GM12878 (cell line): Measurements from ENCODE around the gene RAB22A. TPM values are rescaled to one million over a fixed set of nuclear protein-coding genes. Genes with fewer than 3 reads are reported as not detected.

ENCODE experiments used
- ATAC-seq: fragments of 200-7000 bp; cut with Tn5 transposase; 3 replicates; pipeline ENCODE4 v1.9.1; 2020; ENCODE audit warnings: mild to moderate bottlenecking, moderate library complexity
- BruUV-seq: library from RNA; stranded (reverse); fragments of 400-500 nt; replicated peaks from 2 replicates; lab custom pipeline; 2021; lab: Mats Ljungman, UMichigan
- CTCF ChIA-PET: fragments of 300-600 bp; sonication (Branson Sonifier 250); formaldehyde crosslinking; extraction: SDS; loops from one replicate; lab custom pipeline; 2021; ENCODE audit warnings: inconsistent platforms; lab: Yijun Ruan, JAX
- POLR2A ChIA-PET: fragments of 350-600 bp; formaldehyde crosslinking; extraction: SDS; loops from one replicate; lab custom pipeline; 2021; ENCODE audit warnings: inconsistent platforms; lab: Charles Lee
- RAD21 ChIA-PET: fragments of 300-600 bp; sonication (Branson Sonifier 250); formaldehyde crosslinking; loops from one replicate; lab custom pipeline; 2023; ENCODE audit warnings: antibody characterized with exemption; ENCODE audit not compliant: unreplicated experiment; lab: Charles Lee
- SMC1A ChIA-PET: fragments of 300-600 bp; sonication (Branson Sonifier 250); formaldehyde crosslinking; loops from one replicate; lab custom pipeline; 2023; ENCODE audit not compliant: unreplicated experiment, uncharacterized antibody; lab: Charles Lee
- DNase-seq: peaks from one replicate; pipeline ENCODE4 v3.0.0-alpha.2; 2011; ENCODE audit warnings: low read depth, low spot score
- FAIRE-seq: peaks from 3 replicates; lab custom pipeline; 2011; peaks lifted over from hg19 to GRCh38; lab: Jason Lieb, UNC
- H2AFZ ChIP-seq: 2 replicates; pipeline ENCODE4 v1.6.0; 2011; ENCODE audit warnings: low read depth, low read length, control low read depth; ENCODE audit not compliant: control insufficient read depth
- H3K27ac ChIP-seq: 2 replicates; pipeline ENCODE4 v1.5.1; 2011; ENCODE audit warnings: control low read depth; ENCODE audit not compliant: control insufficient read depth, insufficient read depth
- H3K27me3 ChIP-seq, 2 experiments: replicated peaks in 1 of 2; 2 replicates each; pipeline versions ENCODE4 v1.6.0 to v1.6.1; 2011; ENCODE audit warnings: low read length in 1 of 2; ENCODE audit not compliant: control insufficient read depth in 2 of 2, insufficient read depth in 2 of 2
- H3K36me3 ChIP-seq, 2 experiments: 2 replicates each; pipeline ENCODE4 v1.5.1; 2011; ENCODE audit warnings: low read length in 1 of 2; ENCODE audit not compliant: control insufficient read depth in 2 of 2, insufficient read depth in 2 of 2
- H3K4me1 ChIP-seq: 2 replicates; pipeline ENCODE4 v1.6.1; 2011; ENCODE audit warnings: mild to moderate bottlenecking, low read length, moderate library complexity, mixed read lengths; ENCODE audit not compliant: control insufficient read depth, insufficient read depth
- H3K4me2 ChIP-seq: 2 replicates; pipeline ENCODE4 v1.6.0; 2011; ENCODE audit warnings: control low read depth; ENCODE audit not compliant: control insufficient read depth, insufficient read depth
- H3K4me3 ChIP-seq: fragments of 200-600 bp; sonication (generic); 2 replicates; pipeline ENCODE4 v1.5.1; 2016
- H3K79me2 ChIP-seq: 2 replicates; pipeline ENCODE4 v1.6.0; 2011; ENCODE audit warnings: low read length; ENCODE audit not compliant: control insufficient read depth, insufficient read depth
- H3K9ac ChIP-seq: 2 replicates; pipeline ENCODE4 v1.8.0; 2011; ENCODE audit warnings: low read length, control low read depth, mixed read lengths; ENCODE audit not compliant: control insufficient read depth, insufficient read depth
- H3K9me3 ChIP-seq: replicated peaks from 3 replicates; pipeline ENCODE4 v1.5.1; 2011; ENCODE audit warnings: mild to moderate bottlenecking, low read length; ENCODE audit not compliant: control insufficient read depth, insufficient read depth
- H4K20me1 ChIP-seq: 2 replicates; pipeline ENCODE4 v1.6.0; 2011; ENCODE audit not compliant: control insufficient read depth, insufficient read depth
- BRCA1 ChIP-seq: IDR thresholded peaks from 2 replicates; pipeline ENCODE4 v1.6.1; 2011; ENCODE audit warnings: low read depth, low read length, improper control_type of control experiment
- EED ChIP-seq: sonication (generic); IDR thresholded peaks from 2 replicates; pipeline ENCODE4 v1.6.1; 2016; ENCODE audit warnings: antibody characterized with exemption, low read depth
- HDGF ChIP-seq: fragments of 450-650 bp; IDR thresholded peaks from 2 replicates; pipeline ENCODE4 v1.6.1; 2016; ENCODE audit warnings: antibody characterized with exemption
- NFYB ChIP-seq: IDR thresholded peaks from 2 replicates; pipeline ENCODE4 v1.6.1; 2011; ENCODE audit warnings: low read depth, mild to moderate bottlenecking, low read length, improper control_type of control experiment, moderate library complexity; ENCODE audit not compliant: insufficient read depth
- NRF1 ChIP-seq: conservative IDR thresholded peaks from 2 replicates; pipeline ENCODE4 v1.6.1; 2011; ENCODE audit warnings: mild to moderate bottlenecking, low read depth, low read length, improper control_type of control experiment
- SREBF1 ChIP-seq: IDR thresholded peaks from 2 replicates; pipeline ENCODE4 v1.6.1; 2012; ENCODE audit warnings: mild to moderate bottlenecking, low read length
- ZNF207 ChIP-seq: fragments of 450-650 bp; IDR thresholded peaks from 2 replicates; pipeline ENCODE4 v1.6.1; 2014; ENCODE audit warnings: antibody characterized with exemption, mild to moderate bottlenecking, borderline replicate concordance
- ZNF217 ChIP-seq: fragments of 450-650 bp; IDR thresholded peaks from 2 replicates; pipeline ENCODE4 v1.6.1; 2017; ENCODE audit warnings: antibody characterized with exemption, mild to moderate bottlenecking
- WGBS: methylation state at CpG from one replicate; pipeline ENCODE4 v1.1.6; 2016; ENCODE audit warnings: low lambda C conversion rate; ENCODE audit not compliant: insufficient replicate concordance, insufficient coverage; ENCODE audit errors: missing lambda C conversion rate; 5-methylcytosine and 5-hydroxymethylcytosine counted together
- in situ Hi-C: fragments of 300-500 bp; cut with MboI; formaldehyde crosslinking; loops from 9 replicates; pipeline ENCODE4 v1.14.3; 2018; ENCODE audit warnings: mixed read lengths
- intact Hi-C: fragments of 100-400 bp; cut with micrococcal nuclease; formaldehyde crosslinking; loops from one replicate; pipeline ENCODE4 v1.14.2; 2022; ENCODE audit not compliant: unreplicated experiment
- polyA plus RNA-seq, 11 experiments: library from polyadenylated mRNA; depleted of rRNA in 4 of 11; unstranded in 6 of 11; stranded (reverse) in 5 of 11; fragments of >200 nt; fragmentation: Nextera tagmentation in 4 of 11; fragmentation: Illumina TruSeq in 1 of 11; extraction: Ambion mirVana in 4 of 11; extraction: Trizol in 1 of 11; gene quantifications; 1 replicate in 1 of 11; 2 replicates in 10 of 11; pipeline versions ENCODE4 v1.2.1 to v1.2.3, GENCODE V29; 2011 to 2016; ENCODE audit warnings: inconsistent platforms in 2 of 11, missing spikeins in 2 of 11, low read depth in 1 of 11
- total RNA-seq, 4 experiments: library from RNA; depleted of rRNA in 3 of 4; stranded (reverse); fragments of >200 nt in 3 of 4; fragmentation: Illumina TruSeq in 1 of 4; extraction: Trizol in 1 of 4; gene quantifications; 2 replicates each; pipeline versions ENCODE4 v1.2.1 to v1.2.3, GENCODE V29; 2013 to 2021
- TF ChIP-seq, protein P1 (sequence below): IDR thresholded peaks from 2 replicates; pipeline ENCODE4 v1.6.1; 2012; ENCODE audit warnings: low read length, inconsistent platforms
- TF ChIP-seq, protein P2 (sequence below): fragments of 450-650 bp; IDR thresholded peaks from 2 replicates; pipeline ENCODE4 v1.6.1; 2017; ENCODE audit warnings: borderline replicate concordance
- TF ChIP-seq, protein P3 (sequence below): IDR thresholded peaks from 2 replicates; pipeline ENCODE4 v1.6.1; 2012; ENCODE audit warnings: low read depth, low read length, improper control_type of control experiment

RAB22A gene
- total and polyA plus RNA-seq, 10 of the 15 experiments (the other 5 are each of a cell fraction or from before 2014, with no cell fraction given), result 2.7 to 12.0 (median 10.0) TPM

DNA sequence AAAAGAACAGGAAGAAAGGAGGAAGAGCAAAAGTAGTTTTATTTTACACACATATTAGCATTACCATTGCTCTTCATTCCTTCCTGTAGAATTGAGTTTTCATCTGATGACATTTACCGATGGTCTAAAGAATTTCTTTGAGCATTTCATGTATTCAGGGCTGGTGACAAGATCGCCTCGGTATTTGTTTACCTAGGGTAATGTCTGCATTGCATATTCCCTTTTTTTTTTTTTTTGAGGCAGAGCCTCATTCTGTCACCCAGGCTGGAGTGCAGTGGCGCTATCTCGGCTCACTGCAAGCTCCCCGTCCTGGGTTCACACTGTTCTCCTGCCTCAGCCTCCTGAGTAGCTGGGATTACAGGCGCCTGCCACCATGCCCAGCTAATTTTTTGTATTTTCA is 19.3 kb downstream of the RAB22A start:
- Histone ChIP-seq H3K4me3 (no peak overlapping the region), H3K9ac (no peak overlapping the region), H3K36me3 (peaks cover 2 to 4% of the 10 kb centered on the region in 2 experiments; a peak in 3 of 4 replicates), H3K79me2 (peaks cover 9% of the 10 kb centered on the region), H3K4me1 (no peaks in the 10 kb centered on the region), H3K27me3 (no peaks in the 10 kb centered on the region), H3K9me3 (no peaks in the 10 kb centered on the region), H4K20me1 (no peaks in the 10 kb centered on the region; the same call in none of the 2 replicates), H3K27ac (no peak overlapping the region), H3K4me2 (no peak overlapping the region), H2AFZ (no peak overlapping the region)
- ChIA-PET CTCF (no interaction called here), SMC1A (no interaction called here), RAD21 (no interaction called here), POLR2A (no interaction called here)
- FAIRE-seq (no peak), ATAC-seq (no peak), DNase-seq (no peak)
- TF ChIP-seq EED (no peak), ZNF217 (no peak), NRF1 (no peak), NFYB (no peak), BRCA1 (no peak), ZNF207 (no peak), HDGF (no peak), SREBF1 (no peak)
- TF ChIP-seq, protein P1, sequence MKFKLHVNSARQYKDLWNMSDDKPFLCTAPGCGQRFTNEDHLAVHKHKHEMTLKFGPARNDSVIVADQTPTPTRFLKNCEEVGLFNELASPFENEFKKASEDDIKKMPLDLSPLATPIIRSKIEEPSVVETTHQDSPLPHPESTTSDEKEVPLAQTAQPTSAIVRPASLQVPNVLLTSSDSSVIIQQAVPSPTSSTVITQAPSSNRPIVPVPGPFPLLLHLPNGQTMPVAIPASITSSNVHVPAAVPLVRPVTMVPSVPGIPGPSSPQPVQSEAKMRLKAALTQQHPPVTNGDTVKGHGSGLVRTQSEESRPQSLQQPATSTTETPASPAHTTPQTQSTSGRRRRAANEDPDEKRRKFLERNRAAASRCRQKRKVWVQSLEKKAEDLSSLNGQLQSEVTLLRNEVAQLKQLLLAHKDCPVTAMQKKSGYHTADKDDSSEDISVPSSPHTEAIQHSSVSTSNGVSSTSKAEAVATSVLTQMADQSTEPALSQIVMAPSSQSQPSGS, result no peak
- TF ChIP-seq, protein P2, sequence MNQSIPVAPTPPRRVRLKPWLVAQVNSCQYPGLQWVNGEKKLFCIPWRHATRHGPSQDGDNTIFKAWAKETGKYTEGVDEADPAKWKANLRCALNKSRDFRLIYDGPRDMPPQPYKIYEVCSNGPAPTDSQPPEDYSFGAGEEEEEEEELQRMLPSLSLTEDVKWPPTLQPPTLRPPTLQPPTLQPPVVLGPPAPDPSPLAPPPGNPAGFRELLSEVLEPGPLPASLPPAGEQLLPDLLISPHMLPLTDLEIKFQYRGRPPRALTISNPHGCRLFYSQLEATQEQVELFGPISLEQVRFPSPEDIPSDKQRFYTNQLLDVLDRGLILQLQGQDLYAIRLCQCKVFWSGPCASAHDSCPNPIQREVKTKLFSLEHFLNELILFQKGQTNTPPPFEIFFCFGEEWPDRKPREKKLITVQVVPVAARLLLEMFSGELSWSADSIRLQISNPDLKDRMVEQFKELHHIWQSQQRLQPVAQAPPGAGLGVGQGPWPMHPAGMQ, result no peak
- TF ChIP-seq, protein P3, sequence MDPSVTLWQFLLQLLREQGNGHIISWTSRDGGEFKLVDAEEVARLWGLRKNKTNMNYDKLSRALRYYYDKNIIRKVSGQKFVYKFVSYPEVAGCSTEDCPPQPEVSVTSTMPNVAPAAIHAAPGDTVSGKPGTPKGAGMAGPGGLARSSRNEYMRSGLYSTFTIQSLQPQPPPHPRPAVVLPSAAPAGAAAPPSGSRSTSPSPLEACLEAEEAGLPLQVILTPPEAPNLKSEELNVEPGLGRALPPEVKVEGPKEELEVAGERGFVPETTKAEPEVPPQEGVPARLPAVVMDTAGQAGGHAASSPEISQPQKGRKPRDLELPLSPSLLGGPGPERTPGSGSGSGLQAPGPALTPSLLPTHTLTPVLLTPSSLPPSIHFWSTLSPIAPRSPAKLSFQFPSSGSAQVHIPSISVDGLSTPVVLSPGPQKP, result no peak
- 91% methylated on average over 7 of the region's 7 CpGs for WGBS
- in situ Hi-C loops, result no loop called here
- intact Hi-C loops, result no loop called here
- no TSS peak for BruUV-seq
